HL-60 (cell line): ENCODE measurements around the gene ENDOD1.

Source experiments
- CTCF ChIP-seq: IDR thresholded peaks from one replicate; pipeline ENCODE4 v1.5.1; 2011; ENCODE audit warnings: low read length, control low read depth, inconsistent platforms; ENCODE audit not compliant: insufficient read depth
- POLR2AphosphoS5 ChIP-seq: IDR thresholded peaks from 2 replicates; pipeline ENCODE4 v1.6.1; 2012; ENCODE audit warnings: low read depth

- no peak for TF ChIP-seq POLR2AphosphoS5
- TF ChIP-seq CTCF, result no peak
Measured at GRCh38 chr11:95074792-95075563, 14.7 kb upstream of the ENDOD1 start.
